Ectodermal cell (in vitro differentiated cells): ENCODE results near the gene IZUMO2. TPM values are rescaled to one million over a fixed set of nuclear protein-coding genes. Genes with fewer than 3 reads are reported as not detected.
A peak's percentile ranks its signal among the peaks of the same experiment; 100 is the strongest.

ENCODE experiments used
- H3K27ac ChIP-seq: 2 replicates; pipeline ENCODE4 v1.7.0; 2013; ENCODE audit warnings: mild to moderate bottlenecking, low read depth, low read length; ENCODE audit not compliant: insufficient read depth, poor library complexity, severe bottlenecking
- H3K27me3 ChIP-seq: 2 replicates; pipeline ENCODE4 v1.7.0; 2013; ENCODE audit warnings: mild to moderate bottlenecking, low read length; ENCODE audit not compliant: insufficient read depth, control insufficient read depth, poor library complexity, severe bottlenecking
- H3K36me3 ChIP-seq: one replicate; pipeline ENCODE4 v1.7.0; 2013; ENCODE audit warnings: low read length; ENCODE audit not compliant: control insufficient read depth, insufficient read depth
- H3K4me1 ChIP-seq: one replicate; pipeline ENCODE4 v1.7.0; 2013; ENCODE audit warnings: low read length; ENCODE audit not compliant: control insufficient read depth, insufficient read depth
- H3K4me3 ChIP-seq: 2 replicates; pipeline ENCODE4 v1.7.0; 2013; ENCODE audit warnings: low read depth, low read length, control low read depth; ENCODE audit not compliant: insufficient read depth
- H3K9me3 ChIP-seq: 2 replicates; pipeline ENCODE4 v1.7.0; 2013; ENCODE audit warnings: mild to moderate bottlenecking, low read length, moderate library complexity; ENCODE audit not compliant: control insufficient read depth
- WGBS, 2 experiments: methylation state at CpG; one replicate each; pipeline ENCODE4 v1.1.7; 2013; ENCODE audit warnings: missing lambda C conversion rate in 2 of 2; 5-methylcytosine and 5-hydroxymethylcytosine counted together
- polyA plus RNA-seq, 4 experiments: library from polyadenylated mRNA; stranded (reverse); fragments of 50-300 nt; gene quantifications; one replicate each; pipeline ENCODE4 v1.2.3, GENCODE V29; 2013

Gene IZUMO2
- not detected for polyA plus RNA-seq (2013, experiment 1 of 4)
- polyA plus RNA-seq (2013, experiment 2 of 4), result not detected
- not detected for polyA plus RNA-seq (2013, experiment 3 of 4)
- not detected for polyA plus RNA-seq (2013, experiment 4 of 4)

DNA sequence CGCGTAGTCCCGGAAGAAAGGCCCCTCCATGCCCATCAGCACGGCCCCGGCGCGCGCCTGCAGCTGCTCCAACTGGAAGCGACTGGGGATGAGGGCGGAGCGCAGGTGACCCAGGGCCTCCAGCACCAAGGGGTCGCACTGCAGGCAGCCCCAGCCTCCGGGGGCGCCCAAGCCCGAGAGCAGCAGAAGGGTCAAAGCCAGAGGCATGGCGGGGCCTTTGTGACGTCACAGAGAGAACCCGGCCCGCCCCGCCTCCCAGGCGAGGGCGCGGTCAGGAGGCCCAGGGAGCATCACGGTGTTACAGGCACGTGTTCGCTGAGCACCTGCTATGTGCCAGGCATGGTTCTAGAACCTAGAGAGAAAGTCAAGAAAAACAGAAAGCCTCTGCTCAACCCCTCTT lies at the start of gene IZUMO2:
Gene IZUMO2 (minus strand): TSS at position 294 of the 400 bp plus-strand sequence. CDS start 87 bp downstream, at position 207.
- H3K27me3 ChIP-seq, result no peaks in the 10 kb centered on the region
- H3K27ac ChIP-seq, result no peak within 1 kb of the TSS
- no peaks in the 10 kb centered on the region for H3K4me1 ChIP-seq
- no peak within 1 kb of the TSS for H3K4me3 ChIP-seq
- H3K9me3 ChIP-seq, result peaks cover 4% of the 10 kb centered on the region
- no peaks in the 10 kb centered on the region for H3K36me3 ChIP-seq
- 87 to 88% methylated on average over 26 of the region's 26 CpGs for WGBS, 2 experiments

DNA sequence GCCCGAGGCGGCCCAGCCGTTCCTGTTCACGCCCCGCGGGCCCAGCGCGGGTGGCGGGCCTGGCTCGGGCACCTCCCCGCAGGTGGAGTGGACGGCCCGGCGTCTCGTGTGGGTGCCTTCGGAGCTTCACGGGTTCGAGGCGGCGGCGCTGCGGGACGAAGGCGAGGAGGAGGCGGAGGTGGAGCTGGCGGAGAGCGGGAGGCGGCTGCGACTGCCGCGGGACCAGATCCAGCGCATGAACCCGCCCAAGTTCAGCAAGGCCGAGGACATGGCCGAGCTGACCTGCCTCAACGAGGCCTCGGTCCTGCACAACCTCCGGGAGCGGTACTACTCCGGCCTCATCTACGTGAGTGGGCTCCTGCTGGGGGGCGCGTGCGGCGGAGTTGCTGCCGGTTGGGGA lies 47.3 kb upstream of the IZUMO2 start:
- H3K4me3 ChIP-seq, result no peak overlapping the region
- WGBS, 2 experiments, result 95 to 96% methylated on average over 46 of the region's 46 CpGs
- H3K27me3 ChIP-seq, result no peaks in the 10 kb centered on the region
- no peak overlapping the region for H3K27ac ChIP-seq
- peaks cover 4% of the 10 kb centered on the region for H3K9me3 ChIP-seq
- no peaks in the 10 kb centered on the region for H3K4me1 ChIP-seq
- no peaks in the 10 kb centered on the region for H3K36me3 ChIP-seq

DNA sequence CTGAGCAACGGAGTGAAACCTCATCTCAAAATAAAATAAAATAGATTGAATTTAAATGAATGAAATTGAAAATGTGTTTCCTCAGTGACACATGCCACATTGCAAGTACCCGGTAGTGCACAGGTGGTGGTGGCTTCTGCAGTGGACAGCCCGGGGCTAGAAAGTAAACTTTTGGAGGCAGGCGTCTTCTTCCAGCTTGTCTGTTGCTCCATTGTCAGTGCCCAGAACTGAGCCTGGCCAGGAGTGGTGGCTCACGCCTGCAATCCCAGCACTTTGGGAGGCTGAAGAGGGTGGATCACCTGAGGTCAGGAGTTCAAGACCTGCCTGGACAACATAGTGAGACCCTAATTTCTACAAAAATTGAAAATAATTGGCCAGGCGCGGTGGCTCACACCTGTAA lies 46.0 kb upstream of the IZUMO2 start:
- WGBS, 2 experiments, result 89 to 90% methylated on average over 7 of the region's 7 CpGs
- no peaks in the 10 kb centered on the region for H3K36me3 ChIP-seq

DNA sequence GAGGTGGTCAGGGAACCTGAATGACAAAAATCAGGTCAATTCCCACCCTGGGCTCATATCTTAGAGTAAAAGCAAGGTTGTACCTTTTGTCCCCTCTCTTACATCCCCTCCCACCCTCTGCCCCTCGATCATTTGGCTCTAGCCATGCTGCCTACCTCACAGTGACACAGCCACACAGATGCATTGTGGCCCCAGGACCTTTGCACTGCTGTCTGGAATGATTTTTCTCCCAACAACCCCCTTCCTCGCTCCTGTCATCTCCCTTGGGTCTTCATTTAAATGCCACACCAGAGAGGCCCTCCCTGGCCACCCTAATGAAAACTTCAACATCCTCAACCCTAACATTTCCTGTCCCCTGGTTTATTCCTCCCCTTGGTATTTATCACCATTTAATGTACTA lies 44.6 kb upstream of the IZUMO2 start:
- Histone ChIP-seq H3K27ac (no peak overlapping the region), H3K4me1 (no peaks in the 10 kb centered on the region), H3K4me3 (no peak overlapping the region), H3K9me3 (no peaks in the 10 kb centered on the region), H3K36me3 (no peaks in the 10 kb centered on the region), H3K27me3 (peaks cover 4% of the 10 kb centered on the region)
- WGBS, 2 experiments, result 55 to 66% methylated on average over 2 of the region's 2 CpGs

More for the DNA sequence above, 46.0 kb upstream of the IZUMO2 start:
- H3K27me3 ChIP-seq, result peaks cover 3% of the 10 kb centered on the region
- H3K27ac ChIP-seq, result no peak overlapping the region
- H3K4me3 ChIP-seq, result no peak overlapping the region
- peaks cover 4% of the 10 kb centered on the region for H3K9me3 ChIP-seq
- H3K4me1 ChIP-seq, result no peaks in the 10 kb centered on the region

DNA sequence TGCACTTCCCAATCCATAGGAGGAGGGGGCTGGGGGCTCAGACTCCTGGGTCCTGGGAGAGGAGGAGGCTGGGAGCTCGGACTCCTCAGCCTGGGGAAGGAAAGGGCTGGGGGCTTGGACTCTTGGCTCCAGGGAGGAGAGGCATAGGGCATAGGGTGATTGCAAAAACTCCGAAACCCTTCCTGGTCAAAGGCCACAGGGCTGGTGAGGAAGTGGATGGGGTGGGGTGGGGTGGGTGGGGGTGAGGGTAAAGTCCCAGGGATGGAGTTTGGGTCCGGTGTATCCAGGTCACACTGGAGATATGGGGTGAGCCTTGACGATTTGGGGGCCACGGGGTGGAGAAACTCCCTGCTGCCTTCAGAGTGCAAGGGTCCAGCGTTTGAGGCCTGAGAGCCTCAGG lies 43.1 kb upstream of the IZUMO2 start:
- Histone ChIP-seq H3K36me3 (no peaks in the 10 kb centered on the region), H3K27me3 (peaks cover 4% of the 10 kb centered on the region), H3K4me1 (no peaks in the 10 kb centered on the region), H3K4me3 (no peak overlapping the region), H3K9me3 (no peaks in the 10 kb centered on the region), H3K27ac (no peak overlapping the region)
- 80 to 81% methylated on average over 6 of the region's 6 CpGs for WGBS, 2 experiments

DNA sequence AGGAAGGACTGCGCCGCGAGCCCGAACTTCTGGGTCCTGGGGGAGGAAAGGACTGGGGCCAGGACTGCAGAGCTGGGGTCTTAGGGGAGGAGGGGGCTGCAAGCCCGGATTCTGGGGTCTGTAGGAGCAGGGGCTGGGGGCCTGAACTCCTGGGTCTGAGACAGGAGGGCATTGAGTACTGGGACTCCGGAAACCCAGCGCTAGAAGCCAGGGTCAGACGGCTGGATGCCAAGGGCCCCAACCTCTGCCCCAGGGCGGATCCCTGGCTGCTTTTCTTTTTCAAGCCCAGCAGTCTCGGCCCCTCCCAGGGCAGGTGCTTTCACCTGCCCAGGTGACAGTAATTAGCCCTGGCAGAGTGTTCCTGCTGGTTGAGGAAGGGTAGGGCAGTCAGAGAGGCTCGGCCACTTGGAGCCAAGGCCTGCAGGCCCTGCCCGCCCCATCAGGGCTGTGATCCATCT lies 42.6 kb upstream of the IZUMO2 start:
- Histone ChIP-seq H3K27me3 (peaks cover 4% of the 10 kb centered on the region), H3K36me3 (no peaks in the 10 kb centered on the region), H3K4me1 (no peaks in the 10 kb centered on the region), H3K27ac (no peak overlapping the region), H3K9me3 (peaks cover under 1% of the 10 kb centered on the region), H3K4me3 (peak overlapping the region; percentile 30)
- 61 to 64% methylated on average over 12 of the region's 12 CpGs for WGBS, 2 experiments

DNA sequence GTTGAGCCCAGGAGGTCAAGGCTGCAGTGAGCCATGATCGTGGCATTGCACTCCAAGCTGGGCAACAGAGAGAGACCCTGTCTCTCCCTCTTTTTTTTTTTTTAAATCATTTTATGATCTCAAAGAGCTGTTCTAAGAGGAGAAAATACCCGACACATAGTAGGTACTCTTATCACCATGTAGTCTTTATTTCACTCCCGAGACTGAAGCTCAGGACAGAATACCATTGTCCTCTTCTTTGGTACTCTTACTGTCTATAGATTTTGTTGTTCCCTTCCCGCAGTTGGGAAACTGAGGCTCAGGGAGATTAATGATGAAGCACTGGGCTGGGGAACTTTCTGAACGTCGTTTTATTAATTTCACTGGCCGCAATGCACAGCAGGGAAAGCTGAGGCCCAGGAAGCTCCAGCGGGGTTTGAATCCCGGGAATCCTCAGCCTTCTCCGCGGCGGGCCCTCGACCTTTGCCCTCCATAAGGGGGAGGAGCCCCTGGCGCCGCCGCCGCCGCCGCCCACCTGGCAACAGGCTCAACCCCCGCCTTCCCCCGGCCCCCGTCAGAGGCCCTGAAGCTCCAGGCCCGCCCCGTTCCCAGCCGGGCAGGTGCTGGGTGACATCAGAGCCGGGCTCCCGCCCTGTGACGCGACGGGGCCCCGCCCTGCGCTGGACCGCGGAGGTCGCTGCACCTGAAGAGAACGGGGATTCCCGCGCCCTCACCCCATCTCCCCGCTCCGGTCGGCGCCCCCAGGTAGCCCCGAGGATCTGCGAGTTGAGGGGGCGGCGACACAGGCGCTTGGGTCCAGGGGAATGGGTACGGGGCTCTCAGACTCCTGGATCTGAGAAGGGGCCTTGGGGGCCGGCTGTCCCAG lies 42.0 kb upstream of the IZUMO2 start:
- H3K36me3 ChIP-seq, result no peaks in the 10 kb centered on the region
- H3K9me3 ChIP-seq, result peaks cover 2% of the 10 kb centered on the region
- peak overlapping the region; percentile 30 for H3K4me3 ChIP-seq
- no peaks in the 10 kb centered on the region for H3K4me1 ChIP-seq
- peaks cover 4% of the 10 kb centered on the region for H3K27me3 ChIP-seq
- no peak overlapping the region for H3K27ac ChIP-seq
- 44 to 48% methylated on average over 49 of the region's 49 CpGs for WGBS, 2 experiments

DNA sequence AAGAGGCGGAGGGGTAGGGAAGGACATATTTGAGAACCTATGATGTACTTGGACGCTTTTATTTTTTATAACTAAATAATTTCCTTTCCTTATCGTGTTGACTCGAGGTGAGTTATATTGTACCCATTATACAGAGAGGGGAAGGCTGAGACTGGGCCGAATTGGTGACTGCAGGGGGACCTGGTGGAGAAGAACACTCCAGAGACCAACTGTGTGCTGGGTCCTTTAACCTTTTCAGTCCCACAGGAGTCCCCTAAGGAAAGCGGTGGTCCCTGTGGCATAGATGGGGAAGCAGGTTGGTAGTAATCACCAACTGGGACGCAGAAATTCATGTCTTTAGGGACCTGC lies 41.0 kb upstream of the IZUMO2 start:
- H3K27ac ChIP-seq, result no peak overlapping the region
- H3K36me3 ChIP-seq, result no peaks in the 10 kb centered on the region
- peaks cover 4% of the 10 kb centered on the region for H3K27me3 ChIP-seq
- H3K9me3 ChIP-seq, result peaks cover 2% of the 10 kb centered on the region
- no peak overlapping the region for H3K4me3 ChIP-seq
- 76 to 83% methylated on average over 5 to 7 of the region's 7 CpGs for WGBS, 2 experiments
- no peaks in the 10 kb centered on the region for H3K4me1 ChIP-seq

DNA sequence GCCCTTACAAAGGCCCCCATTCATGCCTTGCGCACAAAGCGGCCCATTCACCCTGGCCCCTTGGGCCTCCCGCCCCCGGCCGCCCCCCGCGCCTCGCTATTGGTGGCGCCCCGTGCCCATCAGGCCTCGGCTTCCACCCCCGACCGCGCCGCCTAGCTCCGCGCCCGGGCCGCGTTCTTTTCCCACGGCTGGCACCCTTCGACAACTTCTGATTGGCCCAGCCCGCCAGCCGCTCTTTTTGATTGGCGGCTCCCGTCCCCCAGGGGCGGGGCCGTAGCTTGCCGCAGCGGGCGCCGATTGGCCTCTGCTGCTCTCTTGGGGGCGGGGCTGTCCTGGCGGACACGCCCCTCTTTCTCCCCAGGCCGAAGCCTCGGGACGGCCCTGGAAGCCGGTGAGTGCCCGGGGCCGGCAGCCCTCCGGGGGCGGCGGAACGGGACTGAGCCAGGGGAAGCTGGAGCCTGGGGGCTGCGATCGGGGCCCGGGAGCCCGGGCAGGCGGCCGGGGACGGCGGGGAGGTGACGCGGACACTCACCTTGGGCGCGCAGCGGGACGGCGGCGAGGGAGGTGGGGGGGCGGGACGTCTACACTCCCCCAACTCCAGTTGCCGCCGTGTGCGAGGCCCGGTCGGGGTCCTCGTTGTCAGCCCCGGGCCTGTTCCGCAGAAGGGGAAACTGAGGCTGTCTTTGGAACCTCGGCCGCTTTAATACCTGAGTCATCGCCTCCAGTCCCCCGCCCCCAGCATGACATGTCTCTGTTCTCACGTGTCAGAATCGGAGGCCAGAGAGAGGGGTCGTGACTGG lies 40.4 kb upstream of the IZUMO2 start, which contains the start of gene MYH14:
Gene MYH14 (plus strand): TSS at position 342 of the 800 bp plus-strand sequence. CDS start 6,744 bp downstream, outside the sequence.
- WGBS, 2 experiments, result 64 to 65% methylated on average over 77 to 78 of the region's 78 CpGs
- peak within 1 kb of the TSS; percentile 13 for H3K4me3 ChIP-seq

DNA sequence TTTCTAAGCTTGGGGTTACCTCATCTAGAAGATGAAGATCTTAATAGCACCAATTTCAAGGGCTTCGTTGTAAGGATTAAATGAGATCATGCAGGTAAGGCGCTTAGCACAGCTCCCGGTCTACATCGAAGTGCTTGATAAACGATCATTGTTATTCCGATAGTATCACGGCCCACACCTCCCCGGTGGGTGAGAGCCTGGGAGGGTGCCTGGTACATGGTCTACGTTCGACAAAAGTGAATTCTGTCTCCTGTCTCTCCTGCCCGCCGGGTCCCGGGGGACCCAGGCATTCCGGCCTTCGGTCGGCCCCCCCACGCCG lies 39.8 kb upstream of the IZUMO2 start:
- no peaks in the 10 kb centered on the region for H3K4me1 ChIP-seq
- H3K36me3 ChIP-seq, result no peaks in the 10 kb centered on the region
- WGBS, 2 experiments, result 79 to 80% methylated on average over 18 of the region's 18 CpGs
- peaks cover 2% of the 10 kb centered on the region for H3K9me3 ChIP-seq
- no peak overlapping the region for H3K27ac ChIP-seq
- H3K4me3 ChIP-seq, result no peak overlapping the region
- H3K27me3 ChIP-seq, result peaks cover 4% of the 10 kb centered on the region

More for the DNA sequence above, 40.4 kb upstream of the IZUMO2 start, which contains the start of gene MYH14:
- Histone ChIP-seq H3K36me3 (no peaks in the 10 kb centered on the region), H3K9me3 (peaks cover 2% of the 10 kb centered on the region), H3K27ac (no peak within 1 kb of the TSS), H3K4me1 (no peaks in the 10 kb centered on the region), H3K27me3 (peaks cover 4% of the 10 kb centered on the region)
